ENCODE data around the gene DTNB.
A peak's percentile ranks its signal among the peaks of the same experiment; 100 is the strongest.

The DTNB gene

DNA sequence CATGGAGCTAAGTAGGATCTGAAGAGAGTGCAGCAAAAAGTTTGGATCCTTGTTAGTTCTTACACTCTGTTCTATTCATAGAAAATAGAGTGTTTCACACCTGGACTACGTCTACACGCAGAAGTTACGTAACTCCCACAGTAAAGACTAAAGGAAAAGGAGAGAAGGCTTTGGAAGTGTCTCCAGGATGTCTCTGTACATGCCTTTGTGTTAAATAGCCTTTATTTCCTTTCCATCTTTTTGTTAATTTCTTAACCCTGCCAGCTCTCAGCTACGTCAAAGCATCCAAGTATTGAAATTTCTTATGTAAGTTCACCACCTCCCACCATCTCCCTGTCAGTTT, 8.4 kb downstream of the DTNB start:
- Histone ChIP-seq H3K27me3 (ENCODE audit: control insufficient read depth in 5 of 5, insufficient read depth in 4 of 5, low read length in 5 of 5) (no peaks in the 10 kb centered on the region), H3K4me1 (ENCODE audit: control insufficient read depth in 5 of 5, insufficient read depth in 5 of 5, low read length in 5 of 5) (peaks cover 0 to 7% (median 0%) of the 10 kb centered on the region in 5 donors), H3K4me3 (ENCODE audit: low read depth in 1 of 5, low read length in 5 of 5) (no peak overlapping the region), H3K36me3 (ENCODE audit: control insufficient read depth in 5 of 5, insufficient read depth in 5 of 5, low read length in 5 of 5) (no peaks in the 10 kb centered on the region), H3K27ac (ENCODE audit: low read depth, low read length) (no peak overlapping the region), H3K9me3 (ENCODE audit: control insufficient read depth in 5 of 5, low read length in 5 of 5) (no peaks in the 10 kb centered on the region), H3K9ac (ENCODE audit: low read length in 5 of 5) (peak overlapping the region in 1 of 5 donors; percentile 19)

GRCh38 chr2:25664183-25664964, 9.0 kb downstream of the DTNB start:
- Histone ChIP-seq H3K36me3 (ENCODE audit: control insufficient read depth in 5 of 5, insufficient read depth in 5 of 5, low read length in 5 of 5) (no peaks in the 10 kb centered on the region), H3K9me3 (ENCODE audit: control insufficient read depth in 5 of 5, low read length in 5 of 5) (no peaks in the 10 kb centered on the region), H3K4me3 (ENCODE audit: low read depth in 1 of 5, low read length in 5 of 5) (peak overlapping the region in 2 of 5 donors; percentile 9 to 39), H3K4me1 (ENCODE audit: control insufficient read depth in 5 of 5, insufficient read depth in 5 of 5, low read length in 5 of 5) (peaks cover 0 to 7% (median 0%) of the 10 kb centered on the region in 5 donors), H3K9ac (ENCODE audit: low read length in 5 of 5) (peak overlapping the region in 1 of 5 donors; percentile 19), H3K27me3 (ENCODE audit: control insufficient read depth in 5 of 5, insufficient read depth in 4 of 5, low read length in 5 of 5) (no peaks in the 10 kb centered on the region), H3K27ac (ENCODE audit: low read depth, low read length) (no peak overlapping the region)

- no peaks in the 10 kb centered on the region for H3K27me3 ChIP-seq (ENCODE audit: control insufficient read depth in 5 of 5, insufficient read depth in 4 of 5, low read length in 5 of 5)
- no peaks in the 10 kb centered on the region for H3K9me3 ChIP-seq (ENCODE audit: control insufficient read depth in 5 of 5, low read length in 5 of 5)
- peaks cover 0 to 3% (median 0%) of the 10 kb centered on the region in 5 donors for H3K36me3 ChIP-seq (ENCODE audit: control insufficient read depth in 5 of 5, insufficient read depth in 5 of 5, low read length in 5 of 5)
- H3K27ac ChIP-seq (ENCODE audit: low read depth, low read length) = no peak overlapping the region
- H3K4me3 ChIP-seq (ENCODE audit: low read depth in 1 of 5, low read length in 5 of 5) = no peak overlapping the region
- no peaks in the 10 kb centered on the region for H3K4me1 ChIP-seq (ENCODE audit: control insufficient read depth in 5 of 5, insufficient read depth in 5 of 5, low read length in 5 of 5)
- no peak overlapping the region for H3K9ac ChIP-seq (ENCODE audit: low read length in 5 of 5)
Measured at GRCh38 chr2:25655316-25655715, 18.1 kb downstream of the DTNB start.

DNA sequence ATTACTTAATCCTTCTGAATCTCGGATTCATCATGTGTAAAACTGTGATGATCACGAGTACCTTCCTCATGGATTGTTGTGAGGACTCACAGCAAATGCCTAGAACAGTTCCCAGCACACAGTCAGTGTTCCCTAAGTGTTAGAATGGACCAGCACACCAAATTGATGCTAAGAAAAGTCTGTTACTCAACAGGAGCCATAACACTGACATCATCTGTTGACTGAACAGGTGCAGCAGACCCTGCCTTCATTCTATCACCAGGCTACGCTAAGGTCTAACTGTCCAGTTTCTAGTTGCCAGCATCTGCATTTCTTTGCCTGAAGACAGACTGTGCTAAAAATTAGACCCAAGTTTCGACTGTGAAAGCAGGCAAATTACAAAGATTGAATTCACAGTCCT, 18.6 kb downstream of the DTNB start:
- no peaks in the 10 kb centered on the region for H3K9me3 ChIP-seq (ENCODE audit: control insufficient read depth in 5 of 5, low read length in 5 of 5)
- H3K4me1 ChIP-seq (ENCODE audit: control insufficient read depth in 5 of 5, insufficient read depth in 5 of 5, low read length in 5 of 5) = no peaks in the 10 kb centered on the region
- no peak overlapping the region for H3K4me3 ChIP-seq (ENCODE audit: low read depth in 1 of 5, low read length in 5 of 5)
- H3K9ac ChIP-seq (ENCODE audit: low read length in 5 of 5) = no peak overlapping the region
- no peak overlapping the region for H3K27ac ChIP-seq (ENCODE audit: low read depth, low read length)
- H3K36me3 ChIP-seq (ENCODE audit: control insufficient read depth in 5 of 5, insufficient read depth in 5 of 5, low read length in 5 of 5) = peaks cover 0 to 3% (median 0%) of the 10 kb centered on the region in 5 donors
- H3K27me3 ChIP-seq (ENCODE audit: control insufficient read depth in 5 of 5, insufficient read depth in 4 of 5, low read length in 5 of 5) = no peaks in the 10 kb centered on the region

GRCh38 chr2:25651782-25652455, 21.5 kb downstream of the DTNB start:
- Histone ChIP-seq H3K27me3 (ENCODE audit: control insufficient read depth in 5 of 5, insufficient read depth in 4 of 5, low read length in 5 of 5) (no peaks in the 10 kb centered on the region), H3K9ac (ENCODE audit: low read length in 5 of 5) (no peak overlapping the region), H3K9me3 (ENCODE audit: control insufficient read depth in 5 of 5, low read length in 5 of 5) (no peaks in the 10 kb centered on the region), H3K4me1 (ENCODE audit: control insufficient read depth in 5 of 5, insufficient read depth in 5 of 5, low read length in 5 of 5) (no peaks in the 10 kb centered on the region), H3K27ac (ENCODE audit: low read depth, low read length) (no peak overlapping the region), H3K36me3 (ENCODE audit: control insufficient read depth in 5 of 5, insufficient read depth in 5 of 5, low read length in 5 of 5) (peaks cover 0 to 3% (median 0%) of the 10 kb centered on the region in 5 donors), H3K4me3 (ENCODE audit: low read depth in 1 of 5, low read length in 5 of 5) (no peak overlapping the region)

GRCh38 chr2:25651066-25651465, 22.3 kb downstream of the DTNB start:
- no peaks in the 10 kb centered on the region for H3K4me1 ChIP-seq (ENCODE audit: control insufficient read depth in 5 of 5, insufficient read depth in 5 of 5, low read length in 5 of 5)
- H3K4me3 ChIP-seq (ENCODE audit: low read depth in 1 of 5, low read length in 5 of 5) = no peak overlapping the region
- H3K27me3 ChIP-seq (ENCODE audit: control insufficient read depth in 5 of 5, insufficient read depth in 4 of 5, low read length in 5 of 5) = no peaks in the 10 kb centered on the region
- no peaks in the 10 kb centered on the region for H3K9me3 ChIP-seq (ENCODE audit: control insufficient read depth in 5 of 5, low read length in 5 of 5)
- no peak overlapping the region for H3K9ac ChIP-seq (ENCODE audit: low read length in 5 of 5)
- H3K27ac ChIP-seq (ENCODE audit: low read depth, low read length) = no peak overlapping the region
- peaks cover 0 to 3% (median 0%) of the 10 kb centered on the region in 5 donors for H3K36me3 ChIP-seq (ENCODE audit: control insufficient read depth in 5 of 5, insufficient read depth in 5 of 5, low read length in 5 of 5)

GRCh38 chr2:25650256-25650655, 23.1 kb downstream of the DTNB start:
- H3K9me3 ChIP-seq (ENCODE audit: control insufficient read depth in 5 of 5, low read length in 5 of 5) = no peaks in the 10 kb centered on the region
- H3K4me1 ChIP-seq (ENCODE audit: control insufficient read depth in 5 of 5, insufficient read depth in 5 of 5, low read length in 5 of 5) = no peaks in the 10 kb centered on the region
- no peak overlapping the region for H3K9ac ChIP-seq (ENCODE audit: low read length in 5 of 5)
- peaks cover 0 to 3% (median 0%) of the 10 kb centered on the region in 5 donors for H3K36me3 ChIP-seq (ENCODE audit: control insufficient read depth in 5 of 5, insufficient read depth in 5 of 5, low read length in 5 of 5)
- no peak overlapping the region for H3K27ac ChIP-seq (ENCODE audit: low read depth, low read length)
- no peaks in the 10 kb centered on the region for H3K27me3 ChIP-seq (ENCODE audit: control insufficient read depth in 5 of 5, insufficient read depth in 4 of 5, low read length in 5 of 5)
- no peak overlapping the region for H3K4me3 ChIP-seq (ENCODE audit: low read depth in 1 of 5, low read length in 5 of 5)

DNA sequence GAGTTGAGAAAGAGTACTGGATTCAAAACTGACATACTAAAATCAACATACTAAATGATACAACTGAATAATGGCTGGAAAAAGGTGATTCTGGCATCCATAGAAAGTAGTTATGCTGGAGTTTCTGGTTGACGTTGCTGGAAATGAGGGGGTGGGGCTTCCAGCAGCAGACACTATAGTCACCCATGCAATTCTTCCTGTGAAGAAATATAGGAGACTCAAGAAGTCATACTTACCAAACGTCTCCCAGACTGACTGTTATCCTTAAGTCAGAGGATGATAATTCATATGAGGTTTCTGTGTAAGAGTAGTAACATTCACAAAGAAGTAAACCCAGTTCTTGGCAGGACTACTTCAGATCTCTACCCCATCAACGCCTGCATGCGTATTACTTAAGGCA, 23.6 kb downstream of the DTNB start:
- peaks cover 0 to 3% (median 0%) of the 10 kb centered on the region in 5 donors for H3K36me3 ChIP-seq (ENCODE audit: control insufficient read depth in 5 of 5, insufficient read depth in 5 of 5, low read length in 5 of 5)
- no peaks in the 10 kb centered on the region for H3K9me3 ChIP-seq (ENCODE audit: control insufficient read depth in 5 of 5, low read length in 5 of 5)
- no peak overlapping the region for H3K9ac ChIP-seq (ENCODE audit: low read length in 5 of 5)
- no peak overlapping the region for H3K27ac ChIP-seq (ENCODE audit: low read depth, low read length)
- H3K4me3 ChIP-seq (ENCODE audit: low read depth in 1 of 5, low read length in 5 of 5) = no peak overlapping the region
- H3K4me1 ChIP-seq (ENCODE audit: control insufficient read depth in 5 of 5, insufficient read depth in 5 of 5, low read length in 5 of 5) = no peaks in the 10 kb centered on the region
- no peaks in the 10 kb centered on the region for H3K27me3 ChIP-seq (ENCODE audit: control insufficient read depth in 5 of 5, insufficient read depth in 4 of 5, low read length in 5 of 5)

GRCh38 chr2:25642298-25642697, 31.1 kb downstream of the DTNB start:
- Histone ChIP-seq H3K4me1 (ENCODE audit: control insufficient read depth in 5 of 5, insufficient read depth in 5 of 5, low read length in 5 of 5) (no peaks in the 10 kb centered on the region), H3K27me3 (ENCODE audit: control insufficient read depth in 5 of 5, insufficient read depth in 4 of 5, low read length in 5 of 5) (no peaks in the 10 kb centered on the region), H3K9ac (ENCODE audit: low read length in 5 of 5) (no peak overlapping the region), H3K27ac (ENCODE audit: low read depth, low read length) (no peak overlapping the region), H3K36me3 (ENCODE audit: control insufficient read depth in 5 of 5, insufficient read depth in 5 of 5, low read length in 5 of 5) (peaks cover 0 to 3% (median 0%) of the 10 kb centered on the region in 5 donors), H3K9me3 (ENCODE audit: control insufficient read depth in 5 of 5, low read length in 5 of 5) (no peaks in the 10 kb centered on the region), H3K4me3 (ENCODE audit: low read depth in 1 of 5, low read length in 5 of 5) (no peak overlapping the region)

- no peak overlapping the region for H3K4me3 ChIP-seq (ENCODE audit: low read depth in 1 of 5, low read length in 5 of 5)
- H3K27me3 ChIP-seq (ENCODE audit: control insufficient read depth in 5 of 5, insufficient read depth in 4 of 5, low read length in 5 of 5) = no peaks in the 10 kb centered on the region
- H3K36me3 ChIP-seq (ENCODE audit: control insufficient read depth in 5 of 5, insufficient read depth in 5 of 5, low read length in 5 of 5) = peaks cover 0 to 3% (median 0%) of the 10 kb centered on the region in 5 donors
- H3K9me3 ChIP-seq (ENCODE audit: control insufficient read depth in 5 of 5, low read length in 5 of 5) = no peaks in the 10 kb centered on the region
- H3K27ac ChIP-seq (ENCODE audit: low read depth, low read length) = no peak overlapping the region
- no peaks in the 10 kb centered on the region for H3K4me1 ChIP-seq (ENCODE audit: control insufficient read depth in 5 of 5, insufficient read depth in 5 of 5, low read length in 5 of 5)
- H3K9ac ChIP-seq (ENCODE audit: low read length in 5 of 5) = no peak overlapping the region
Measured at GRCh38 chr2:25639696-25640095, 33.7 kb downstream of the DTNB start.

Measured in subcutaneous abdominal adipose tissue (tissue), 5 donors.